DLD1 (cell line): ENCODE results near the gene HBS1L.

Experiments used
- in situ Hi-C: cut with HindIII; loops from 2 replicates; pipeline ENCODE4 v1.10.0; 2017; ENCODE audit warnings: low sequenced_read_pairs

The HBS1L gene

DNA sequence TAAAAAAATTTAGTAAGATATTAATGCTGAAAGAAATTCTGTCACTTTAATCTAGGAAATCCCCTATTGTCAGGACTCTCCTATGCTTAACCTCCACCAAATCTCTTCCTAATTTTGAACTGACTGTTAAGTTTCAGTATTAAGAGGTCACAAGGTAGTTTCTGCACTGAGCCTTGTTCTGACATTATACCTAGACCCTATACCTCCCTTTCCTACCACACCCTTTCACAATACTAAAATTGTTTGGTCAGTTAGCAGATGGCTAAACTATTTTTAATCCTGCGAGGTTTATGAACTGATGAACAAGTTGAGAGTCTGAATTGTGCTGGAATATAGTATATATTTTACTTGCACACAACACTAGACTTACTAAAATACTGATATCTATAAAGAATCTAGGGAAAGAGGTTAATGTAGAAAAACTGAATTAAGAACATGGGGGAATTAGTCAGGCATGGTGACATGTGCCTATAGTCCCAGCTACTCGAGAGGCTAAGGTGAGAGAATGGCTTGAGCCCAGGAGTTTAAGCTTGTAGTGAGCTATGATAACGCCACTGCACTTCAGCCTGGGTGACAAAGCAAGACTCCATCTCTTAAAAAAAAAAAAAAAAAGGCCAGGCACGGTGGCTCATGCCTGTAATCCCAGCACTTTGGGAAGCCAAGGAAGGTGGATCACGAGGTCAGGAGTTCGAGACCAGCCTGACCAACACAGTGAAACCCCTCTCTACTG is 51.5 kb downstream of the HBS1L start:
- in situ Hi-C loops = no loop called here

DNA sequence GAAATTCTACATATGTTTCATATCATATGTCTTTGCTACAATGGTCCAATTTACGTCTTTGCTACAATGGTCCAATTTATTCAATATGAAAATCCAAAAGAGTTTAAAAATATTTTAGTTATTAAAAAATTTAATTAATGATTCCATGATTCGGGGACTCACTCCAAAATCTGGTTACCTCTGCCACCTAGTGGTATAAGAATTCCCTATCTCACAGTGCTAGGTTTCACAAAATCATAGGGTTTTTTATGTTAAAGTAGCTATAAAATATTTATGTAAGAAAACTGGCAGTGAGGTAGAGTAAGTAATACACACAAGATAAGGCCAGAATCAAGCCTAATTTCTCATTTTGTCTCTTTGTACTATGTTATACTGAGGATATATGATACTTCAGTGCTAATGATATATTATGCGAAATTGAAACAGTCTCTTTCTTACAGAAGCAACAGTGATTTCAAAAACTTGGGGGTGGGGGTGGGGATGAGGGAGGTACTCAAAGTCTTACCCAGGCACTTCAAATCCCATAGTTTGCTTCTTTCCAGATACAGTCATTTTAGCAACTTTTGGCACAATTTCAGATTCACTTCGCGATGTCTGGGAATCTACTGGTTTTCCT is 52.3 kb downstream of the HBS1L start:
- in situ Hi-C loops = no loop called here

- in situ Hi-C loops = no loop called here
Measured at GRCh38 chr6:134999107-134999506, 55.5 kb downstream of the HBS1L start.

GRCh38 chr6:134997133-134997995 is 57.3 kb downstream of the HBS1L start:
- in situ Hi-C loops = no loop called here

GRCh38 chr6:134995536-134995935 is 59.1 kb downstream of the HBS1L start:
- in situ Hi-C loops = no loop called here

DNA sequence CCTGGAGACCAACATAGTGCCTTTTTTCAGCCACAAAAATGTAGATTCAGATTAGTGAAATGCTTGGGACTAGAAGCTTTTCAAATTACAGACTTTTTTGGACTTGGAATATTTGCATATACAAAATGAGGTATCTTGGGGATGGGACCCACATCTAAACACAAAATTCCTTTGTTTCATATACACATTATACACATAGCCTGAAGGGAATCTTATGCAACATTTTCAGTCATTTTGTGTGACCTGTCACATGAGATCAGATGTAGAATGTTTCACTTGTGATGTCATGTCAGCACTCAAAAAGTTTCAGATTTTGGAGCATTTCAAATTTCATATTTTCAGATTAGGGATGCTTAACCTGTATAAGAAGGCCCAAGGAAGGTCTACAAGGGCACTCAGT is 60.2 kb downstream of the HBS1L start:
- in situ Hi-C loops = no loop called here

- in situ Hi-C loops = no loop called here
Measured at GRCh38 chr6:134992155-134992554, 62.5 kb downstream of the HBS1L start.

- in situ Hi-C loops = no loop called here
Measured at GRCh38 chr6:134990262-134990661, 64.4 kb downstream of the HBS1L start.

- in situ Hi-C loops = no loop called here
Measured at GRCh38 chr6:134984821-134985220, 69.8 kb downstream of the HBS1L start.

DNA sequence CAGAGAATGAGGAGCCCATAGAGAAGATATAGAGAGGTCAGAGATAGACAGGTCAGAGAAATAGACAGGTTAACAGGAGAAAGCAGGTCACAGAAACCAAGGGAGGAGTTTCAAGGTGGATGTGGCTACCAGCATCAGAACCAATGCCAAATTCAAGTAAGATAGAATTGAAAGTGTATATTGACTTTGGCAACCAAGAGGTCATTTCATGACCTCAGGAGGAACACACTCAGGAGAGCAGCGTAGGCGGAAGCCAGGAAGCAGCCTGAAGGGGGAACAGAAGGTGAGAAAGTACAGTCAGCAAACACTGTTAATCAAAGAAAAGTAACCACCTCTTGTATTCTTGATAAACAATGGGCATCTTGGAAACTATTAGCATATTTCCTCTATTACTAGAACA is 70.8 kb downstream of the HBS1L start:
- in situ Hi-C loops = no loop called here

GRCh38 chr6:134982161-134982560 is 72.5 kb downstream of the HBS1L start:
- in situ Hi-C loops = no loop called here

GRCh38 chr6:134980846-134981245 is 73.8 kb downstream of the HBS1L start:
- in situ Hi-C loops = no loop called here

GRCh38 chr6:134979142-134979541 is 75.5 kb downstream of the HBS1L start:
- in situ Hi-C loops = no loop called here

GRCh38 chr6:134974370-134974769 is 80.3 kb downstream of the HBS1L start:
- in situ Hi-C loops = no loop called here

DNA sequence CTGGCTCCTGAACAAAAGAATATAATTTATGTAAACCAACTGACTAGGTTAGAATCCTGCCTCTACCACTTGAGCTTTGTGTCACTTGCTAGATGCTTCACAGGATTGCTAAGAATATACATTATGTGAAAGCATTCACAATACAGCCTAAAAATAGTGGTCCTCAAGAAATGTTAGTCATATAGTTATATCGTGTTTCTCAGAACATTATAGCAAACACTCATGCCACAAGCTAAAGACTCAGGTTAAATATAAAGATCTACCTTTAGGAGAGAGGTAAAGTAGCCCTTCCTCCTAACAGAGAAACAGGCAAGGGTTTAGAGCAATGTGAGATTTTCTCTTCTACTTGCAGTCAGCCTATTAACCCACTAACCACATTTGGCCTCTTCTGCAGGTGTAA is 86.9 kb downstream of the HBS1L start:
- in situ Hi-C loops = no loop called here

GRCh38 chr6:134964451-134965203 is 90.0 kb downstream of the HBS1L start:
- in situ Hi-C loops = no loop called here

DNA sequence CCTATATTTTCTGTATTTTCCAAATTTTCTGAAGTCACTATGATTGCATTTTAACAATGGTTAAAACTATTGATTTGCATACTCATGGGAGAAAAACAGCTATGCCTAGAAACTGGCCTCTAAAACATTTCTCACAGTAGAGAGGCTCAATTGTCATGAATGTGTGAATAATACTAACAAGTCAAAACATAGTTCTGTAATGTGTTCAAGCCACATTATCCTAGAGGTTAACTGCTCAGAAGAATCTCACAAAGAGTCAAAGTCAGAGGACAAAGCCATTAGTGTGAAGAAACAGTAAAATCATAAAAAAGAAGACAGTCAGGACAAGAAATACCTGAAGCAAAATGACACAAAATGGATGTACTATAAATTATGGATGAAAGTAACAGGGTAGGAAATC is 92.2 kb downstream of the HBS1L start:
- in situ Hi-C loops = no loop called here

- in situ Hi-C loops = no loop called here
Measured at GRCh38 chr6:134961366-134961765, 93.3 kb downstream of the HBS1L start.

DNA sequence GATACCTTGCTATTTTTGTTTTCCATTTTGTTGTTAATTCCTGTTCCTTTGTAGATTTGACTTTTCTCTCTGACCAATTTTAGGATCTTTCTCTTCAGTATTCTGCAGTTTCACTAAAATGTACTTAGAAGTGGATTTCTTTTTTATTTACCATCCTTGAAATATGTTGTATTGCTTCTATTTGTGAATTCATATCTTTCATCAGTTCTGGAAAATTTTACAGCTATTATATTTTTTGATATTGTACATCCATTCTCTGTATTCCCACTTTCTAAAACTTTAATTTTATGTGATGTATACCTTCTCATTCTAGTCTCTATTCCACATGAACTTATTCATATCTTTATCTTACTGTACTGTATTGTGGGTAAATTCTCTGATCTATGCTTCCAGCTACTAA is 95.0 kb downstream of the HBS1L start:
- in situ Hi-C loops = no loop called here

- in situ Hi-C loops = no loop called here
Measured at GRCh38 chr6:134956676-134957075, 97.9 kb downstream of the HBS1L start.

DNA sequence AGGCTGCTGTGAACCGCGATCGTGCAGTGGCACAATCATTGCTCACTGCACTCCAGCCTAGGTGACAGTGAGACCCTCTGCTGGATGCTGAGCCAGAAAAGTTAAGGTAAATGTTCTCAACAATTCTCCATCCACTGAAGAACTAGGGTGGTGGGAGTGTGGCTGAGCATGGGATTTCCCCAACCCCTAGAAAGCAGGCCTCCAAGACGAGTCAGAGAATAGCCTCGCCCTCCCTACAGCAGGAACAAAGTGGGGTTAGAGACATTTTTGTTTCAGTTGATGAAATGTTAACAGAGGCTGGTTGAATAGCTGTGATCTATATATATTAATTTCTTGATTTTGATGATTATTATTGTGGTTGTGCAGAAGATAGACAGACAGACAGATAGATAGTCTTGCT is 98.6 kb downstream of the HBS1L start:
- in situ Hi-C loops = no loop called here
